Progenitor cell of endocrine pancreas (in vitro differentiated cells): ENCODE data around the gene NRXN3. TPM values are rescaled to one million over a fixed set of nuclear protein-coding genes. Genes with fewer than 3 reads are reported as not detected.

ENCODE experiments used
- DNase-seq: peaks from one replicate; pipeline ENCODE4 v3.0.0; 2021; ENCODE audit warnings: low spot score; ENCODE audit not compliant: unreplicated experiment
- H3K27ac Mint-ChIP-seq: 2 replicates; pipeline ENCODE4 v1.8.0; 2021; ENCODE audit warnings: mild to moderate bottlenecking, moderate library complexity, mixed read lengths
- H3K27me3 Mint-ChIP-seq: 2 replicates; pipeline ENCODE4 v1.8.0; 2021; ENCODE audit warnings: mixed read lengths
- H3K36me3 Mint-ChIP-seq: 2 replicates; pipeline ENCODE4 v1.8.0; 2022; ENCODE audit warnings: mixed read lengths; ENCODE audit not compliant: insufficient read depth
- H3K4me1 Mint-ChIP-seq: 2 replicates; pipeline ENCODE4 v1.8.0; 2021; ENCODE audit warnings: low read depth, mixed read lengths
- H3K4me3 Mint-ChIP-seq: 2 replicates; pipeline ENCODE4 v1.8.0; 2021; ENCODE audit warnings: low read depth, mild to moderate bottlenecking, moderate library complexity, mixed read lengths
- H3K9me3 Mint-ChIP-seq: 2 replicates; pipeline ENCODE4 v1.8.0; 2021; ENCODE audit warnings: low read depth, mixed read lengths
- total RNA-seq: library from RNA; stranded (reverse); gene quantifications from 2 replicates; pipeline ENCODE4 v1.2.1, GENCODE V29; 2021
- TF ChIP-seq, protein P1 (sequence below): fragments of 200-600 bp; sonication (generic); IDR thresholded peaks from one replicate; pipeline ENCODE4 v1.5.0; 2021; ENCODE audit warnings: antibody characterized with exemption, mild to moderate bottlenecking; ENCODE audit not compliant: unreplicated experiment

NRXN3 gene
- total RNA-seq, 1 donor from 2014 or later = 22.1 TPM

- no peak for DNase-seq
- peaks cover 18% of the 10 kb centered on the region for H3K9me3 Mint-ChIP-seq
- H3K4me3 Mint-ChIP-seq = no peak overlapping the region
- peaks cover 2% of the 10 kb centered on the region for H3K4me1 Mint-ChIP-seq
- no peaks in the 10 kb centered on the region for H3K27me3 Mint-ChIP-seq
- peaks cover 18% of the 10 kb centered on the region for H3K36me3 Mint-ChIP-seq
- H3K27ac Mint-ChIP-seq = no peak overlapping the region
- TF ChIP-seq, protein P1, sequence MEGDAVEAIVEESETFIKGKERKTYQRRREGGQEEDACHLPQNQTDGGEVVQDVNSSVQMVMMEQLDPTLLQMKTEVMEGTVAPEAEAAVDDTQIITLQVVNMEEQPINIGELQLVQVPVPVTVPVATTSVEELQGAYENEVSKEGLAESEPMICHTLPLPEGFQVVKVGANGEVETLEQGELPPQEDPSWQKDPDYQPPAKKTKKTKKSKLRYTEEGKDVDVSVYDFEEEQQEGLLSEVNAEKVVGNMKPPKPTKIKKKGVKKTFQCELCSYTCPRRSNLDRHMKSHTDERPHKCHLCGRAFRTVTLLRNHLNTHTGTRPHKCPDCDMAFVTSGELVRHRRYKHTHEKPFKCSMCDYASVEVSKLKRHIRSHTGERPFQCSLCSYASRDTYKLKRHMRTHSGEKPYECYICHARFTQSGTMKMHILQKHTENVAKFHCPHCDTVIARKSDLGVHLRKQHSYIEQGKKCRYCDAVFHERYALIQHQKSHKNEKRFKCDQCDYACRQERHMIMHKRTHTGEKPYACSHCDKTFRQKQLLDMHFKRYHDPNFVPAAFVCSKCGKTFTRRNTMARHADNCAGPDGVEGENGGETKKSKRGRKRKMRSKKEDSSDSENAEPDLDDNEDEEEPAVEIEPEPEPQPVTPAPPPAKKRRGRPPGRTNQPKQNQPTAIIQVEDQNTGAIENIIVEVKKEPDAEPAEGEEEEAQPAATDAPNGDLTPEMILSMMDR = no peak
Observed at GRCh38 chr14:79740066-79740601, 1570.0 kb downstream of the NRXN3 start.

GRCh38 chr14:79742142-79742541 lies 1572.0 kb downstream of the NRXN3 start:
- Mint-ChIP-seq H3K4me3 (no peak overlapping the region), H3K9me3 (peaks cover 4% of the 10 kb centered on the region), H3K36me3 (peaks cover 8% of the 10 kb centered on the region), H3K27ac (no peak overlapping the region), H3K4me1 (peaks cover 2% of the 10 kb centered on the region), H3K27me3 (peaks cover 3% of the 10 kb centered on the region)
- no peak for DNase-seq
- TF ChIP-seq, protein P1 = no peak

GRCh38 chr14:79745046-79745445 lies 1574.9 kb downstream of the NRXN3 start:
- Mint-ChIP-seq H3K36me3 (no peaks in the 10 kb centered on the region), H3K4me1 (peaks cover 2% of the 10 kb centered on the region), H3K27me3 (peaks cover 6% of the 10 kb centered on the region), H3K4me3 (no peak overlapping the region), H3K9me3 (no peaks in the 10 kb centered on the region), H3K27ac (no peak overlapping the region)
- no peak for DNase-seq
- TF ChIP-seq, protein P1 = no peak

DNA sequence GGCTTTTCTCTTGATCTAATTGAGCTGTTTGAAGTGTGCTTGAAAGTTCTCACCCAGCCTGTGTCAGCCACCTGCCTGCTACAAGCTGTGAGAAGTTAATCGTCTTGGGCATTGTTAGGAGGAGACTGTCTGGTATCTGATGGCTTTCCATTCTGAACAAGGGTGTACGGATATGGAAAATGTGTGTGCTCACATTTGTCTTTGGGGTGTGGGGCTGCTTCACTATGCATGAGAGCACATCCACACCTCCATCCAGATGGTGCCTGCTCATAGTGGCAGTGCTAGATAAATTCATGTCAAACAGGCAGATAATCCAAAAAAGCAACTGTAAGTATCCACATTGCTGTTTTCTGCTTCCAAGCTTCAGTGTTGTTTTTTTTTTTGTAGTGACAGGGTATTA lies 1578.9 kb downstream of the NRXN3 start:
- no peak overlapping the region for H3K4me3 Mint-ChIP-seq
- no peak for DNase-seq
- TF ChIP-seq, protein P1 = no peak
- H3K4me1 Mint-ChIP-seq = no peaks in the 10 kb centered on the region
- no peaks in the 10 kb centered on the region for H3K9me3 Mint-ChIP-seq
- H3K27ac Mint-ChIP-seq = no peak overlapping the region
- peaks cover 6% of the 10 kb centered on the region for H3K27me3 Mint-ChIP-seq
- H3K36me3 Mint-ChIP-seq = no peaks in the 10 kb centered on the region

- no peak overlapping the region for H3K4me3 Mint-ChIP-seq
Observed at GRCh38 chr14:79758985-79759384, 1588.8 kb downstream of the NRXN3 start.

More at GRCh38 chr14:79758985-79759384, 1588.8 kb downstream of the NRXN3 start:
- Mint-ChIP-seq H3K9me3 (peaks cover 7% of the 10 kb centered on the region), H3K27ac (no peak overlapping the region), H3K27me3 (peaks cover 50% of the 10 kb centered on the region), H3K4me1 (peaks cover 6% of the 10 kb centered on the region), H3K36me3 (peaks cover 10% of the 10 kb centered on the region)
- TF ChIP-seq, protein P1 = no peak
- DNase-seq = no peak
